Astrocyte (in vitro differentiated cells and primary cell): Measurements from ENCODE around the gene CACHD1. TPM values are rescaled to one million over a fixed set of nuclear protein-coding genes. Genes with fewer than 3 reads are reported as not detected.
A peak's percentile ranks its signal among the peaks of the same experiment; 100 is the strongest.

ENCODE experiments used
- DNase-seq: peaks from one replicate; pipeline ENCODE4 v3.0.0-alpha.2; 2010; ENCODE audit warnings: low read depth
- FAIRE-seq: peaks from 2 replicates; lab custom pipeline; 2011; peaks lifted over from hg19 to GRCh38; lab: Jason Lieb, UNC
- H2AFZ ChIP-seq: 2 replicates; pipeline ENCODE4 v1.6.0; 2012; ENCODE audit warnings: low read depth, low read length, inconsistent platforms
- H3K27ac ChIP-seq: 2 replicates; pipeline ENCODE4 v1.5.1; 2011; ENCODE audit warnings: low read depth, low read length, inconsistent platforms
- H3K27me3 ChIP-seq: 2 replicates; pipeline ENCODE4 v1.6.0; 2011; ENCODE audit warnings: low read length, inconsistent platforms; ENCODE audit not compliant: insufficient read depth
- H3K36me3 ChIP-seq: 2 replicates; pipeline ENCODE4 v1.5.1; 2011; ENCODE audit warnings: low read length, inconsistent platforms; ENCODE audit not compliant: insufficient read depth
- H3K4me1 ChIP-seq: 2 replicates; pipeline ENCODE4 v1.5.1; 2011; ENCODE audit warnings: low read length, inconsistent platforms; ENCODE audit not compliant: insufficient read depth
- H3K4me2 ChIP-seq: 2 replicates; pipeline ENCODE4 v1.6.0; 2012; ENCODE audit warnings: low read length, inconsistent platforms
- H3K4me3 ChIP-seq: 2 replicates; pipeline ENCODE4 v1.5.1; 2011; ENCODE audit warnings: low read depth, mild to moderate bottlenecking, low read length, inconsistent platforms; ENCODE audit not compliant: insufficient read depth
- H3K79me2 ChIP-seq: 2 replicates; pipeline ENCODE4 v1.6.0; 2012; ENCODE audit warnings: mild to moderate bottlenecking, low read length, inconsistent platforms; ENCODE audit not compliant: insufficient read depth
- H3K9ac ChIP-seq: 2 replicates; pipeline ENCODE4 v1.6.0; 2012; ENCODE audit warnings: mild to moderate bottlenecking, low read length, inconsistent platforms
- H3K9me3 ChIP-seq: 2 replicates; pipeline ENCODE4 v1.5.1; 2012; ENCODE audit warnings: low read depth, mild to moderate bottlenecking, low read length, inconsistent platforms; ENCODE audit not compliant: insufficient read depth
- H4K20me1 ChIP-seq: 2 replicates; pipeline ENCODE4 v1.6.0; 2012; ENCODE audit warnings: low read length, inconsistent platforms; ENCODE audit not compliant: insufficient read depth
- H3K27ac Mint-ChIP-seq: one replicate; pipeline ENCODE4 v1.8.0; 2021; ENCODE audit warnings: mild to moderate bottlenecking, mixed read lengths; ENCODE audit not compliant: unreplicated experiment
- H3K27me3 Mint-ChIP-seq: one replicate; pipeline ENCODE4 v1.8.0; 2021; ENCODE audit warnings: low read depth, mixed read lengths; ENCODE audit not compliant: unreplicated experiment
- H3K36me3 Mint-ChIP-seq: one replicate; pipeline ENCODE4 v1.8.0; 2021; ENCODE audit warnings: low read depth, mixed read lengths; ENCODE audit not compliant: unreplicated experiment
- H3K4me1 Mint-ChIP-seq: one replicate; pipeline ENCODE4 v1.8.0; 2021; ENCODE audit warnings: low read depth, mixed read lengths; ENCODE audit not compliant: unreplicated experiment
- H3K4me3 Mint-ChIP-seq: one replicate; pipeline ENCODE4 v1.8.0; 2021; ENCODE audit warnings: mild to moderate bottlenecking, moderate library complexity, mixed read lengths; ENCODE audit not compliant: unreplicated experiment
- H3K9me3 Mint-ChIP-seq: one replicate; pipeline ENCODE4 v1.8.0; 2021; ENCODE audit warnings: mild to moderate bottlenecking, mixed read lengths; ENCODE audit not compliant: unreplicated experiment
- CTCF ChIP-seq: IDR thresholded peaks from 2 replicates; pipeline ENCODE4 v1.5.1; 2011; ENCODE audit warnings: low read depth, mild to moderate bottlenecking, inconsistent platforms, low read length, moderate library complexity; ENCODE audit not compliant: insufficient read depth
- EZH2 ChIP-seq: IDR thresholded peaks from 2 replicates; pipeline ENCODE4 v1.6.1; 2012; ENCODE audit warnings: mild to moderate bottlenecking, low read length, inconsistent platforms; ENCODE audit not compliant: insufficient read depth
- total RNA-seq: library from RNA; stranded (reverse); gene quantifications from 2 replicates; pipeline ENCODE4 v1.2.1, GENCODE V29; 2021

Gene CACHD1
- total RNA-seq, 1 donor from 2014 or later: 21.2 TPM

- Mint-ChIP-seq H3K4me1 (peaks cover 52% of the 10 kb centered on the region), H3K27ac (peak overlapping the region; percentile 59), H3K9me3 (no peaks in the 10 kb centered on the region), H3K4me3 (no peak overlapping the region), H3K36me3 (no peaks in the 10 kb centered on the region), H3K27me3 (no peaks in the 10 kb centered on the region)
- Histone ChIP-seq H3K27ac (no peak overlapping the region), H3K4me3 (no peak overlapping the region), H3K9me3 (no peaks in the 10 kb centered on the region), H3K9ac (no peak overlapping the region), H4K20me1 (no peaks in the 10 kb centered on the region), H2AFZ (no peak overlapping the region), H3K4me2 (no peak overlapping the region), H3K36me3 (no peaks in the 10 kb centered on the region), H3K79me2 (peaks cover 3% of the 10 kb centered on the region), H3K4me1 (peaks cover 46% of the 10 kb centered on the region), H3K27me3 (no peaks in the 10 kb centered on the region)
- no peak for TF ChIP-seq EZH2
- no peak for TF ChIP-seq CTCF
- DNase-seq (no peak), FAIRE-seq (no peak)
Observed at GRCh38 chr1:64518692-64519481, 49.0 kb downstream of the CACHD1 start.

- DNase-seq (peak; percentile 77), FAIRE-seq (peak; percentile 65)
- Histone ChIP-seq H4K20me1 (no peaks in the 10 kb centered on the region), H3K4me2 (peak overlapping the region; percentile 24), H3K27ac (no peak overlapping the region), H3K9ac (no peak overlapping the region), H2AFZ (no peak overlapping the region), H3K4me1 (peaks cover 36% of the 10 kb centered on the region), H3K27me3 (no peaks in the 10 kb centered on the region), H3K79me2 (peaks cover 3% of the 10 kb centered on the region), H3K36me3 (no peaks in the 10 kb centered on the region), H3K4me3 (no peak overlapping the region), H3K9me3 (no peaks in the 10 kb centered on the region)
- Mint-ChIP-seq H3K36me3 (no peaks in the 10 kb centered on the region), H3K4me1 (peaks cover 45% of the 10 kb centered on the region), H3K9me3 (no peaks in the 10 kb centered on the region), H3K27me3 (no peaks in the 10 kb centered on the region), H3K27ac (no peak overlapping the region), H3K4me3 (no peak overlapping the region)
- no peak for TF ChIP-seq EZH2
- TF ChIP-seq CTCF: no peak
Observed at GRCh38 chr1:64519901-64520300, 50.0 kb downstream of the CACHD1 start.

GRCh38 chr1:64522740-64523139, 52.8 kb downstream of the CACHD1 start:
- Histone ChIP-seq H3K79me2 (peaks cover 3% of the 10 kb centered on the region), H3K9ac (no peak overlapping the region), H3K4me3 (no peak overlapping the region), H3K4me2 (no peak overlapping the region), H3K9me3 (no peaks in the 10 kb centered on the region), H2AFZ (no peak overlapping the region), H3K36me3 (no peaks in the 10 kb centered on the region), H3K27me3 (no peaks in the 10 kb centered on the region), H3K27ac (no peak overlapping the region), H4K20me1 (no peaks in the 10 kb centered on the region), H3K4me1 (peaks cover 16% of the 10 kb centered on the region)
- Mint-ChIP-seq H3K27ac (no peak overlapping the region), H3K4me1 (peaks cover 27% of the 10 kb centered on the region), H3K27me3 (no peaks in the 10 kb centered on the region), H3K36me3 (no peaks in the 10 kb centered on the region), H3K9me3 (no peaks in the 10 kb centered on the region), H3K4me3 (no peak overlapping the region)
- no peak for TF ChIP-seq EZH2
- no peak for TF ChIP-seq CTCF
- FAIRE-seq (peak; percentile 5), DNase-seq (peak; percentile 50)
